ENCODE measurements around the gene HACL1.
A peak's percentile ranks its signal among the peaks of the same experiment; 100 is the strongest.

Gene HACL1

GRCh38 chr3:15585111-15585845 is 16.1 kb downstream of the HACL1 start:
- H3K27ac ChIP-seq: no peak overlapping the region
- no peak for DNase-seq (ENCODE audit: low read depth, low spot score)

DNA sequence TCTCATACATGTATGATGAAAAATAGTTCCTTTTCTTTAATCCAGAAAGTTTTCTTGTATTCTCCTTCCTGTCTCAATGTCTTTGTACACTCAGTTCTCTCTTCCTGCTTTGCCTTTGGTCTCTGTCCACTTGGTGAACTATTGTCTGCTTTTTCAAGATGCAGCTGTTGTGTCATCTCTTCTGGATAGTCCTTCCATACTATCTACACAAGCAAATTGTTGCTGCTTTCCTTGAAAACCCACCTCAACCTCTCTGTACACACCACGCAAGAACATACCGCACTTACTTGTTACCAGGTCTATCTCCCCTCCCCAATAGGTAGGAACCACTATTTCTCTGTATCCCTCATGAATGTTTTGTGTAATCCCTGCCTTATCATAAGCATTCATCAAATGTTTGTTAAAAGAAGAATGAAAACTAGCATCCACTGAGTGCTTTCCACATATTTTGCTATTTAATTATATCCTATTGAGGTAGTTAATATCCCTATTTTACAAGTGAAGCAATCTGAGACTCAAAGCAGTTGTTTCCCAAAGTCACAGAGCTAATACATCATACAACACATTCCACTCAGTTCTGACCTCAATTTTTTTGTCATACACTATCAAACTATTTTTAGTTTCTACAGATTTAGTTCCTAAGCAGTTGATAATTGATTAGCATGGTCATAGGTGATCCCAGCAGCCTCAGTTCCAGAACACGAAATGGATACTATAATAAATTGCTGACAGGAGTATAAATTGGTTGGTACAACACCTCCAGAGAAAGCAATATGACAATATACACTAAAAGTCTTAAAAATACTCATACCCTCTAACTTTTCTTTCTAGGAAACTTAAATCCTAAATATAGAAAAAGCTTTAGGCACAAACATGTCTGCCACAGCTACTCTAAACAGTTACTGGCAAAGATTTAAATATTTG is 19.6 kb downstream of the HACL1 start:
- no peak for DNase-seq (ENCODE audit: low read depth, low spot score)
- no peak overlapping the region for H3K27ac ChIP-seq

- no peak for DNase-seq (ENCODE audit: low read depth, low spot score)
- no peak overlapping the region for H3K27ac ChIP-seq
Measured at GRCh38 chr3:15579051-15579450, 22.3 kb downstream of the HACL1 start.

GRCh38 chr3:15578289-15578867 is 23.0 kb downstream of the HACL1 start:
- no peak overlapping the region for H3K27ac ChIP-seq
- DNase-seq (ENCODE audit: low read depth, low spot score): no peak

DNA sequence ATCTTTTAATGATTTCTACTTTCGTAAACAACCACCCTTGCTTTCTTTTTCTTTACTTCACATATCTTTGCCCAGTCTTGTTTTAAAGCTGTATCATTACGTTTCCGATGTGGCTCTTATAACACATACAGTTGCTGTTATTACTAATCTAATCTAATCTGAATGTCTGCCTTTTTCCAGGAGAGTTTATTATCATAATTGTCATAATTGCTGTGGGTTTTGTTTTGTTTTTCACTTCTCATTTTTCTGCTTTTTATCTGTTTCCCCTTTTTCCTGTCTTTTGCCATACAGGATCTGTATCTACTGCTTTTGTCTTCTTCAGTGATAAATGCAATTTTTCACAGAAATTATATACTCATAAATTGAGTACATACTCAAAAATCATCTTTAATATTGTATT is 24.9 kb downstream of the HACL1 start:
- no peak for DNase-seq (ENCODE audit: low read depth, low spot score)
- no peak overlapping the region for H3K27ac ChIP-seq

DNA sequence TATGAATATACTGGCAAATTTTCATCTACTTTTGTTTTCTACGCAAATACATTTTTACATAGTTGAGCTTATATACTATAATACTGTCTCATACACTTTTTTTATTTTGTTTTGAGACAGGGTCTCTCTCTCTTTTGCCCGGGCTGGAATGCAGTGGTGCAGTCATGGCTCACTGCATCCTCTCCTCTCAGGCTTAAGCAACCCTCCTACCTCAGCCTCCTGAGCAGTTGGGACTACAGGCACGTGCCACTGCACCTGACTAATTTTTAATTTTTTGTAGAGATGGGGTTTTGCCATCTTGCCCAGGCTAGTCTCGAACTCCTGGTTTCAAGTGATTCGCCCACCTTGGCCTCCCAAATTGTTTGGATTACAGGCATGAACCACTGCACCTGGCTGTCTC is 25.9 kb downstream of the HACL1 start:
- DNase-seq (ENCODE audit: low read depth, low spot score): no peak
- no peak overlapping the region for H3K27ac ChIP-seq

- no peak overlapping the region for H3K27ac ChIP-seq
- DNase-seq (ENCODE audit: low read depth, low spot score): no peak
Measured at GRCh38 chr3:15572138-15572537, 29.2 kb downstream of the HACL1 start.

GRCh38 chr3:15563190-15563589 is 38.2 kb downstream of the HACL1 start:
- H3K27ac ChIP-seq: no peak overlapping the region
- DNase-seq (ENCODE audit: low read depth, low spot score): no peak

- no peak overlapping the region for H3K27ac ChIP-seq
- no peak for DNase-seq (ENCODE audit: low read depth, low spot score)
Measured at GRCh38 chr3:15562560-15562959, 38.8 kb downstream of the HACL1 start.

DNA sequence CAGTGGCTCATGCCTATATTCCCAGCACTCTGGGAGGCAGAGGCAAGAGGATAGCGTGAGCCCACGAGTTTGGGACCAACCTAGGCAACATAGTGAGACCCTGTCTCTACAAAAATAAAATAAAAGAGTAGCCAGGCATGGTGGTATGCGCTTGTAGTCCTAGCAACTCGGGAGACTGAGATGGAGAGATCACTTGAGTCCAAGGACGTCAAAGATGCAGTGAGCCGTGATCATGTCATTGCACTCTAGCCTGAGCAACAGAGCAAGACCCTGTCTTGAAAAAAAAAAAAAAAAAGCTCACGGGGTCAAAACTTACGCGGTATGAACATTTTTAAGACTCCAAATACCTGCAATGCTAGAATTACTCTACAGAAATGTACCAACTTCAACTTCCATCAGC is 42.8 kb downstream of the HACL1 start:
- H3K27ac ChIP-seq: no peak overlapping the region
- no peak for DNase-seq (ENCODE audit: low read depth, low spot score)

GRCh38 chr3:15557511-15557946 is 43.8 kb downstream of the HACL1 start:
- DNase-seq (ENCODE audit: low read depth, low spot score): peak; percentile 44
- H3K27ac ChIP-seq: peak overlapping the region; percentile 7

DNA sequence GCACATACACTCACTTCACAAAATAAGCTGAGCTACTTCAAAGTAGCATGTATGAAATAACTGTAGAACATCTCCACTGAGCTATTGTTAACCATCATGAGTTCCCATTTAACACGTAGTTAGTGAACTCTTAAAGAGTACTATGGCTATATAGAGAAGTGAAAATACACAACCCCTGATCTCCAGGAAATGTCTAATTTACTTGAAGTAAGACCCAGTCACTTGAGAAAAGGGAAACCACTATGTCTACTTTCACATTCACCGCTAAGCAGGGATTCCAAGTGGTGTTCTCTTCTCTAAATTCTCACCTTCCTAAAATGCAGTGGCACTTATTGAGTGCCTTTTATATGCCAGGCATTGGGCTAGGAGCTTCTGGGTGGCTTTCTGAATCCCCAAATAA is 44.9 kb downstream of the HACL1 start:
- DNase-seq (ENCODE audit: low read depth, low spot score): no peak
- H3K27ac ChIP-seq: no peak overlapping the region

GRCh38 chr3:15553749-15554148 is 47.6 kb downstream of the HACL1 start:
- H3K27ac ChIP-seq: no peak overlapping the region
- no peak for DNase-seq (ENCODE audit: low read depth, low spot score)

DNA sequence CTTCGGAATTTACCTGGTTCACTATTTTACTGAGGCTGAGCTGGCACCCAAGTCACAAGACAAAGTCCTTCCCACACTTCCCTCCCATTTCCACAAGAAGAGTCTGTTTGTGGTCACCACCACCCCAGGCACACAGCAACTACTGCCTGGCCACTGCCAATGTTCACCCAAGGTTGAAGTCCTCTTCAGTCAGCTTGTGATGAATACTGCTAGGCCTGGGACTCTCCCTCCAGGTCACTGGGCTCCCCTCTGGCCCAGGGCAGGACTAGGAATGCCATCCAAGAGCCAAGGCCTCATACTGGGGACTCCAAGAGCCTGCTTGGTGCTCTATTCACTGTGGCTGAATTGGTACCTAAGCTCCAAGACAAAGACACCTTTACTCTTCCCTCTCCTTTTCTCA is 49.5 kb downstream of the HACL1 start:
- DNase-seq (ENCODE audit: low read depth, low spot score): no peak
- no peak overlapping the region for H3K27ac ChIP-seq

DNA sequence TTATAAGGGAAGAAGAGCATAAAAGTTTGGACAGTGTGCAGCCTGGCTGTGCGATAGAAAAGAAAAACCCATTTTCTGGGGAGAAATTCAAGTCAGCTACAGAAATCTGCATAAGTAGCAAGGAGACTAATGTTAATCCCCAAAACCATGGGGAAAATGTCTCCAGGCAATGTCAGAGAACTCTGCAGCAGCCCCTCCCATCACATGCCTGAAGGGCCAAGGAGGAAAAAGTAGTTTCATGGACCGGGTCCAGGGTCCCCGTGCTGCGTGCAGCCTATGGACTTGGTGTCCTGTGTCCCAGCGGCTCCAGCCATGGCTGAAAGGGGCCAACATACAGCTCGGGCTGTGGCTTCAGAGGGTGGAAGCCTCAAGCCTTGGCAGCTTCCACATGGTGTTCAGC is 51.5 kb downstream of the HACL1 start:
- no peak for DNase-seq (ENCODE audit: low read depth, low spot score)
- H3K27ac ChIP-seq: no peak overlapping the region

DNA sequence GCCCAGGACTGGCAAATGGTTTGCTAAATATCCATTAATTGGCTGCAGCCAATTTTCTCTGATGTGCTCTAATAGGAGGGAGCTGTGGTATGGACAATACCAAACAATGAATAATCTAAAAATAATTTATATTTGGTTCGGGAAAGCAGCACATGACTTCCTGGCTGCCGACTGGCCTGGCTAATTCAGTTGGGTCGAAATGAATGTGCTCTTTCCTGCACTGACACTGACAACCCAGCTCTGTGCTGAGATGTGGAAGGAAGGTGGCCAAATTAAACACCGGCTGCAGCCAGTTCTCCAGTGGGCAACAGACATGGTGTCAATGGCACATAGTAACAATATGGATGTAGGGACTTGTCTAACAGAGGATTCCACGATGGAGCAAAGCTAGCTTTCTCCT is 58.8 kb downstream of the HACL1 start:
- H3K27ac ChIP-seq: no peak overlapping the region
- no peak for DNase-seq (ENCODE audit: low read depth, low spot score)

- H3K27ac ChIP-seq: no peak overlapping the region
- no peak for DNase-seq (ENCODE audit: low read depth, low spot score)
Measured at GRCh38 chr3:15541371-15541770, 60.0 kb downstream of the HACL1 start.

DNA sequence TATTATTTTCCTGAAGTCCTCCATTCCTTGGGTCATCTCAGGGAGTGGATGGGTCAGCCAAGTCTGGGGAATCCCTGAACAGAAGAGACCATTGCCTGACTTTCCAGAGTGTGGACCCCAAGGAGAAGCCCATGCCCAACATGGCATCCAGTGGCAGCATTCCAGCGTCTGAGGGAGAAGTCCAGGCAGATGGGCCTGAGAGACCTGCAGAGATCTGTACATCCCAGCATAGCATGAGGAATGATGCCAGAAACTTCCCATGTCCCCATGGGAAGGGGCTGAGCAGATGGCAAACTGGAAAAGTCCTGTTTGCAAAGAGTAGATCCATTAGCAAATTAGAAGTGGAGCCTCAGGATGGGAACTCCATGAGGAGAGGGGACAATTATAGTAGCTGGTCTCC is 62.3 kb downstream of the HACL1 start:
- no peak for DNase-seq (ENCODE audit: low read depth, low spot score)

GRCh38 chr3:15538345-15538744 is 63.0 kb downstream of the HACL1 start:
- H3K27ac ChIP-seq: no peak overlapping the region

More for the DNA sequence above, 62.3 kb downstream of the HACL1 start:
- no peak overlapping the region for H3K27ac ChIP-seq

GRCh38 chr3:15536856-15537255 is 64.5 kb downstream of the HACL1 start:
- no peak for DNase-seq (ENCODE audit: low read depth, low spot score)
- H3K27ac ChIP-seq: no peak overlapping the region

More at GRCh38 chr3:15538345-15538744, 63.0 kb downstream of the HACL1 start:
- DNase-seq (ENCODE audit: low read depth, low spot score): no peak

GRCh38 chr3:15535732-15536131 is 65.6 kb downstream of the HACL1 start:
- H3K27ac ChIP-seq: no peak overlapping the region
- no peak for DNase-seq (ENCODE audit: low read depth, low spot score)

All from epithelial cell of prostate (primary cell).